PFSK-1 (cell line): ENCODE measurements around the gene AGO1.

ENCODE experiments used
- FOXP2 ChIP-seq: optimal IDR thresholded peaks from 2 replicates; pipeline ENCODE3; 2011; ENCODE audit warnings: borderline replicate concordance, control low read depth, inconsistent platforms; ENCODE audit not compliant: insufficient read depth; ENCODE audit errors: extremely low read length, extremely low read depth
- POLR2AphosphoS5 ChIP-seq: IDR thresholded peaks from 2 replicates; pipeline ENCODE4 v1.6.1; 2012; ENCODE audit warnings: low read depth, mild to moderate bottlenecking, control low read depth, low read length, moderate library complexity
- SIN3A ChIP-seq: IDR thresholded peaks from 2 replicates; pipeline ENCODE4 v1.6.1; 2012; ENCODE audit warnings: mild to moderate bottlenecking, low read length, moderate library complexity, borderline replicate concordance; ENCODE audit not compliant: insufficient read depth
- TAF1 ChIP-seq: IDR thresholded peaks from 2 replicates; pipeline ENCODE4 v1.6.1; 2012; ENCODE audit warnings: low read length, control low read depth, borderline replicate concordance; ENCODE audit not compliant: insufficient read depth
- TF ChIP-seq, protein P1 (sequence below), 2 experiments: IDR thresholded peaks; 2 replicates each; pipeline versions ENCODE4 v1.6.1 to v1.8.0; 2011 to 2012; ENCODE audit warnings: low read depth in 2 of 2, low read length in 2 of 2, control low read depth in 1 of 2, inconsistent platforms in 1 of 2, mild to moderate bottlenecking in 1 of 2, moderate library complexity in 1 of 2; ENCODE audit not compliant: insufficient read depth in 1 of 2

AGO1 gene

DNA sequence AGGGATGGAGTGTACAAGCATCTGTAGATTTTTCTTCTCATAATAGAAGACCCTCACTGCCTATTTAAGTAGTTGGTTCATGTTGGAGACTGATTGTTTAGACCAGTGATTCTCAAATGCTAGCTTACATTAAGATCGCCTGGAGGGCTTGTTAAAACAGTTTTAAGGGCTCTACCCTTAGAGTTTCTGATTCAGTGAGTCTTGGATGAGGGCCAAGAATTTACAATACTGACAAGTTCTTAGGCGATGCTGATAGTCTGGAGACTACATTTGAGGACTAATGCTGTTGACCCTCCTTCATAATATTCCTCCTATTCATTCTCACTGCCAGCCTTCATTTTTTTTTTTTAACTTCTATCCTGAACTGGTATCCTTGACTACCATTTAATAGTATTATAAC lies 32.7 kb downstream of the AGO1 start:
- no peak for TF ChIP-seq TAF1
- no peak for TF ChIP-seq POLR2AphosphoS5
- no peak for TF ChIP-seq FOXP2
- TF ChIP-seq, protein P1, sequence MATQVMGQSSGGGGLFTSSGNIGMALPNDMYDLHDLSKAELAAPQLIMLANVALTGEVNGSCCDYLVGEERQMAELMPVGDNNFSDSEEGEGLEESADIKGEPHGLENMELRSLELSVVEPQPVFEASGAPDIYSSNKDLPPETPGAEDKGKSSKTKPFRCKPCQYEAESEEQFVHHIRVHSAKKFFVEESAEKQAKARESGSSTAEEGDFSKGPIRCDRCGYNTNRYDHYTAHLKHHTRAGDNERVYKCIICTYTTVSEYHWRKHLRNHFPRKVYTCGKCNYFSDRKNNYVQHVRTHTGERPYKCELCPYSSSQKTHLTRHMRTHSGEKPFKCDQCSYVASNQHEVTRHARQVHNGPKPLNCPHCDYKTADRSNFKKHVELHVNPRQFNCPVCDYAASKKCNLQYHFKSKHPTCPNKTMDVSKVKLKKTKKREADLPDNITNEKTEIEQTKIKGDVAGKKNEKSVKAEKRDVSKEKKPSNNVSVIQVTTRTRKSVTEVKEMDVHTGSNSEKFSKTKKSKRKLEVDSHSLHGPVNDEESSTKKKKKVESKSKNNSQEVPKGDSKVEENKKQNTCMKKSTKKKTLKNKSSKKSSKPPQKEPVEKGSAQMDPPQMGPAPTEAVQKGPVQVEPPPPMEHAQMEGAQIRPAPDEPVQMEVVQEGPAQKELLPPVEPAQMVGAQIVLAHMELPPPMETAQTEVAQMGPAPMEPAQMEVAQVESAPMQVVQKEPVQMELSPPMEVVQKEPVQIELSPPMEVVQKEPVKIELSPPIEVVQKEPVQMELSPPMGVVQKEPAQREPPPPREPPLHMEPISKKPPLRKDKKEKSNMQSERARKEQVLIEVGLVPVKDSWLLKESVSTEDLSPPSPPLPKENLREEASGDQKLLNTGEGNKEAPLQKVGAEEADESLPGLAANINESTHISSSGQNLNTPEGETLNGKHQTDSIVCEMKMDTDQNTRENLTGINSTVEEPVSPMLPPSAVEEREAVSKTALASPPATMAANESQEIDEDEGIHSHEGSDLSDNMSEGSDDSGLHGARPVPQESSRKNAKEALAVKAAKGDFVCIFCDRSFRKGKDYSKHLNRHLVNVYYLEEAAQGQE (IDR thresholded peaks at IDR 0.05; ENCODE audit: insufficient read depth in 1 of 2, low read depth in 2 of 2, low read length in 2 of 2) = no peak
- no peak for TF ChIP-seq SIN3A

DNA sequence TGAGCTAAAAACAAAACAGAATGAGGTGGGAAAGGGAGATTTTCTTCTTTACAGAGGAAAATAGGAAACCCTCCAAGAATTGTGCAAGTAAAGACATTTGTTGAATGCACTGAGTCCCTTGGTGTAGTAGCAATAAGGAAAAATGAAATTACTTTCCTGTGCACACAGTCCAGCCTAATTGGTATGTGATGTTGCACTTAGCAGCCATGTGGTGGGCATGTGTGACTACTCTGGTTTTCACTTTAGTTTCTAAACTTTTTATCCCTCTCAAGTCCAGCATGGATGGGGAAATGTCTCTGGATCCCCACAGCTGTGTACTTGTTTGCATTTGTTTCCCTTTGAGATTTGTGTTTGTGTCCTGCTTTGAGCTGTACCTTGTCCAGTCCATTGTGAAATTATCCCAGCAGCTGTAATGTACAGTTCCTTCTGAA lies 40.8 kb downstream of the AGO1 start:
- no peak for TF ChIP-seq FOXP2
- no peak for TF ChIP-seq TAF1
- TF ChIP-seq POLR2AphosphoS5 = no peak

DNA sequence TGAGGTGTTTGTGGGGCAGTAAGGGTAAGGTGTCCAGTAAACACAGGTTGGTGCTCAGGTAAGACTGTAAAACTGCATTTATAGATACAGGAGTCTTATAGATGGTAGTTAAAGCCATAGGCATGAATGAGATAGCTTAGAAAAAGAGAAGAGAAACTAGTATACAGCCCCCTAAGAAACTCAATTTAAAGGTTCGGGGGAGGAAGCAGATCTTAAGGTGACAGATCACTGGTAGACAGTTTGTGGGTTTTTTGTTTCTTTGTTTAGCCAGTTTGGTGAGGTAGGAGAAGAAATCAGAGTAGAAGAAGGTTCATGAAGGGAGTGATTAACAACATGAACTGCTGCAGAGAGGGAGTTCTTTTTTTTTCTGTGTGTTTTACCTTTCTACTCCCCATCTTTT lies 41.8 kb downstream of the AGO1 start:
- TF ChIP-seq FOXP2 (no peak), POLR2AphosphoS5 (no peak), SIN3A (no peak)
- TF ChIP-seq, protein P1 (IDR thresholded peaks at IDR 0.05; ENCODE audit: insufficient read depth in 1 of 2, low read depth in 2 of 2, low read length in 2 of 2) = no peak

DNA sequence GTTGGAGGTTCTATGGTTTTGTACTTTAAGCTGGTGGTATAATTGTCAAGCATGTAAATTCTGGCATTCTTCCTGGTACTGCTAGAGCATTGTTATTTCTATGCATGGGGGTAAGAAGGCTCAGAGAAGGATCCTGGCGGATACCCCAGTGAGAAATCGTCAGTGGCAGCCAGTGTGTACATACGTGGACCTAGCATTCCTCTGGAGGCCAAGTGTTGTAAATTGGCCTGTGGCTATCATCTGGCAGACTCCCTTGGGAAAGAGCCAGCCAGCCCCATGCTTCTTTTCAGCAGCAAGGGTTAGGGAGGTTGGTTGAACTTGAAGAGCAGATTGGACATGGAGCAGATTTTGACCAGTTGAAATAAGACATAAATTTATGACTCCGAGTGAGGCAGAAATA lies 42.7 kb downstream of the AGO1 start:
- TF ChIP-seq FOXP2 (no peak), SIN3A (no peak), TAF1 (no peak), POLR2AphosphoS5 (no peak)
- TF ChIP-seq, protein P1 (IDR thresholded peaks at IDR 0.05; ENCODE audit: insufficient read depth in 1 of 2, low read depth in 2 of 2, low read length in 2 of 2) = no peak

DNA sequence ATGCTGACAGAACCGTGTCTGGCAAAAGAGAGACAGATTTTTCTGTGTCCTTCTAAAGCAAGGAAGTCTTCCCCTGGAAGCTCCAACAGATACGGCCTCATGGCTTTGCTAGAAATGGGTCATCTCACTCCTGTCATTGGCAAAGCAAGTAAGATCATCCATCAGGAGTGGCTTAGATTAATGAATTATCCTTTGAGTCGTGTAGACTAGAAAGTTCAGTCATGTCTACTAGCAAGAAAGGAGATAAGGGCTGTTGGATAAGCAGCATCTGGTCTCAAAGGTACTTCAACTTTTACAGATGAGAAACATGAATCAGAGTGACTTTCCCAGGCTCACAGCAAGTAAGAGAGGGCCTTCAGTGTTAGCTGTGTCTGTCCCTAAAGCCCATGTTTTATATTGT lies 44.5 kb downstream of the AGO1 start:
- TF ChIP-seq TAF1 (no peak), SIN3A (no peak), POLR2AphosphoS5 (no peak), FOXP2 (no peak)
- TF ChIP-seq, protein P1 (IDR thresholded peaks at IDR 0.05; ENCODE audit: insufficient read depth in 1 of 2, low read depth in 2 of 2, low read length in 2 of 2) = no peak
